CD14-positive monocyte (primary cell): ENCODE measurements around the gene SATB2. TPM values are rescaled to one million over a fixed set of nuclear protein-coding genes. Genes with fewer than 3 reads are reported as not detected.

Source experiments
- DNase-seq, 3 donors: peaks; one replicate each; pipeline ENCODE4 v3.0.0-alpha.2; 2011 to 2022
- H2AFZ ChIP-seq: 2 replicates; pipeline ENCODE4 v1.6.0; 2012; ENCODE audit warnings: mild to moderate bottlenecking, low read depth, low read length, inconsistent platforms; ENCODE audit not compliant: insufficient read depth, poor library complexity, severe bottlenecking
- H3K27ac ChIP-seq, 2 donors: 1 replicate in 1 of 2; 2 replicates in 1 of 2; pipeline ENCODE4 v1.5.1; 2012 to 2013; ENCODE audit warnings: low read length in 2 of 2, control low read depth in 1 of 2, inconsistent platforms in 1 of 2, low read depth in 1 of 2, mild to moderate bottlenecking in 1 of 2
- H3K27me3 ChIP-seq, 2 donors: one replicate each; pipeline versions ENCODE4 v1.6.0 to v1.6.1; 2011 to 2013; ENCODE audit warnings: low read length in 2 of 2; ENCODE audit not compliant: control insufficient read depth in 2 of 2, insufficient read depth in 2 of 2
- H3K36me3 ChIP-seq, 2 donors: replicated peaks in 1 of 2; 1 replicate in 1 of 2; 2 replicates in 1 of 2; pipeline versions ENCODE4 v1.5.1 to v1.6.1; 2012 to 2013; ENCODE audit warnings: low read length in 2 of 2, control low read depth in 1 of 2, inconsistent platforms in 1 of 2, mild to moderate bottlenecking in 1 of 2; ENCODE audit not compliant: insufficient read depth in 2 of 2, control insufficient read depth in 1 of 2
- H3K4me1 ChIP-seq, 2 donors: 1 replicate in 1 of 2; 2 replicates in 1 of 2; pipeline versions ENCODE4 v1.5.1 to v1.6.1; 2012 to 2013; ENCODE audit warnings: low read length in 2 of 2, control low read depth in 1 of 2, inconsistent platforms in 1 of 2, mild to moderate bottlenecking in 1 of 2, moderate library complexity in 1 of 2; ENCODE audit not compliant: insufficient read depth in 2 of 2, control insufficient read depth in 1 of 2
- H3K4me2 ChIP-seq: replicated peaks from 2 replicates; pipeline ENCODE3; 2012; ENCODE audit warnings: low read length, moderate library complexity, mild to moderate bottlenecking; ENCODE audit not compliant: poor library complexity, severe bottlenecking; ENCODE audit errors: extremely low read depth
- H3K4me3 ChIP-seq, 3 experiments: fragments of 200-600 bp in 1 of 3; sonication (generic) in 1 of 3; replicated peaks in 1 of 3; 1 replicate in 2 of 3; 2 replicates in 1 of 3; pipeline ENCODE4 v1.5.1; 2011 to 2013; ENCODE audit warnings: low read length in 3 of 3, mild to moderate bottlenecking in 3 of 3, control low read depth in 2 of 3, low read depth in 2 of 3, inconsistent platforms in 1 of 3, moderate library complexity in 1 of 3
- H3K79me2 ChIP-seq: 2 replicates; pipeline ENCODE4 v1.6.0; 2012; ENCODE audit warnings: mild to moderate bottlenecking, control low read depth, inconsistent platforms, low read length, moderate library complexity; ENCODE audit not compliant: insufficient read depth
- H3K9ac ChIP-seq: 2 replicates; pipeline ENCODE4 v1.6.0; 2017; ENCODE audit warnings: low read length, mild to moderate bottlenecking; ENCODE audit not compliant: insufficient read depth, poor library complexity, severe bottlenecking
- H3K9me3 ChIP-seq, 2 donors: replicated peaks in 1 of 2; 1 replicate in 1 of 2; 2 replicates in 1 of 2; pipeline versions ENCODE4 v1.5.1 to v1.6.1; 2012 to 2013; ENCODE audit warnings: low read length in 2 of 2, control low read depth in 1 of 2; ENCODE audit not compliant: control insufficient read depth in 1 of 2, insufficient read depth in 1 of 2
- H4K20me1 ChIP-seq: 2 replicates; pipeline ENCODE4 v1.6.0; 2012; ENCODE audit warnings: mild to moderate bottlenecking, low read length, control low read depth, moderate library complexity; ENCODE audit not compliant: insufficient read depth
- H3K27ac Mint-ChIP-seq, 7 donors: one replicate each; pipeline ENCODE4 v1.8.0; 2020; ENCODE audit warnings: mild to moderate bottlenecking in 7 of 7, mixed read lengths in 7 of 7, moderate library complexity in 6 of 7, inconsistent platforms in 2 of 7
- H3K27me3 Mint-ChIP-seq, 3 donors: one replicate each; pipeline ENCODE4 v1.8.0; 2021 to 2022; ENCODE audit warnings: low read depth in 3 of 3, mild to moderate bottlenecking in 3 of 3, mixed read lengths in 3 of 3, moderate library complexity in 3 of 3, inconsistent platforms in 1 of 3
- H3K36me3 Mint-ChIP-seq, 2 donors: one replicate each; pipeline ENCODE4 v1.8.0; 2020; ENCODE audit warnings: mixed read lengths in 2 of 2, inconsistent platforms in 1 of 2, mild to moderate bottlenecking in 1 of 2
- H3K4me1 Mint-ChIP-seq: one replicate; pipeline ENCODE4 v1.8.0; 2020; ENCODE audit warnings: mild to moderate bottlenecking, mixed read lengths
- H3K4me3 Mint-ChIP-seq, 2 donors: one replicate each; pipeline ENCODE4 v1.8.0; 2020; ENCODE audit warnings: mild to moderate bottlenecking in 2 of 2, mixed read lengths in 2 of 2, moderate library complexity in 1 of 2
- H3K9me3 Mint-ChIP-seq, 7 donors: one replicate each; pipeline ENCODE4 v1.8.0; 2020 to 2022; ENCODE audit warnings: mixed read lengths in 7 of 7, mild to moderate bottlenecking in 6 of 7, moderate library complexity in 6 of 7, inconsistent platforms in 2 of 7
- CTCF ChIP-seq: fragments of 200-600 bp; IDR thresholded peaks from one replicate; pipeline ENCODE4 v1.8.0; 2022; ENCODE audit warnings: antibody characterized with exemption, mild to moderate bottlenecking
- WGBS: methylation state at CpG from one replicate; pipeline ENCODE4 v1.1.5; 2013; ENCODE audit warnings: missing lambda C conversion rate; ENCODE audit not compliant: insufficient coverage; 5-methylcytosine and 5-hydroxymethylcytosine counted together
- intact Hi-C, 2 donors: fragments of 100-400 bp; cut with micrococcal nuclease; formaldehyde crosslinking; loops; one replicate each; pipeline versions ENCODE4 v1.15.0 to v1.15.1; 2023
- polyA plus RNA-seq, 3 donors: library from polyadenylated mRNA; depleted of rRNA in 1 of 3; unstranded in 2 of 3; stranded (reverse) in 1 of 3; fragments of 300-500 nt in 2 of 3; fragments of >200 nt in 1 of 3; fragmentation: Illumina TruSeq in 2 of 3; gene quantifications; 1 replicate in 2 of 3; 2 replicates in 1 of 3; pipeline ENCODE4 v1.2.3, GENCODE V29; 2012 to 2021

Gene SATB2
- polyA plus RNA-seq, 3 donors = 0.13 to 0.69 (median 0.14) TPM

DNA sequence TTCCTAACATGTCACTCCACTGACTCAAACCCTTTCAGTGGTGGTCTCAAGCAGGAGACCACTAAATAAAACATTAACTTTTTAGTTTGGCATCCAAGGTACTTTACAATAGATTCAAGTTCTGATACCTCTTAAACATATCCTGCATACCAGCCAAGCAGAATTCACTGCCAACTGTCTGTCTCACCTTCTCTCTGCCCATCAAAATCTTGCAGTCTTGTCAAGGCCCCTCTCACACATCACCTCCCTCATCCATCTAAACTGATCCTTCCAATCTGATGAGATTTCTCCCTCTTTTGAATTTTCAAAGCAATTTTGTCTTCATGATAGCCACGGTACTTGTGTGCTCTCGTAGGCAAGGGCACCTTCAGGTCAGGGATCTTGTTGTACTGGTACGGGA lies 43.7 kb downstream of the SATB2 start:
- H3K27ac Mint-ChIP-seq = no peak overlapping the region
- Histone ChIP-seq H3K27me3 (no peaks in the 10 kb centered on the region), H3K27ac (no peak overlapping the region), H4K20me1 (no peaks in the 10 kb centered on the region), H2AFZ (no peak overlapping the region), H3K79me2 (no peaks in the 10 kb centered on the region), H3K9ac (no peak overlapping the region), H3K9me3 (no peaks in the 10 kb centered on the region), H3K4me2 (no peak overlapping the region), H3K4me1 (no peaks in the 10 kb centered on the region), H3K36me3 (no peaks in the 10 kb centered on the region), H3K4me3 (no peak overlapping the region)
- intact Hi-C loops = no loop called here
- H3K4me1 Mint-ChIP-seq = no peaks in the 10 kb centered on the region
- WGBS = no CpG with 5 or more reads among the region's 3 CpGs
- DNase-seq = no peak
- no peaks in the 10 kb centered on the region for H3K36me3 Mint-ChIP-seq
- no peaks in the 10 kb centered on the region for H3K9me3 Mint-ChIP-seq
- no peak for TF ChIP-seq CTCF
- peaks cover 3 to 7% (median 4%) of the 10 kb centered on the region in 3 donors for H3K27me3 Mint-ChIP-seq
- H3K4me3 Mint-ChIP-seq = no peak overlapping the region

GRCh38 chr2:199409759-199410529 lies 47.8 kb downstream of the SATB2 start:
- no peak overlapping the region for H3K27ac Mint-ChIP-seq
- intact Hi-C loops = no loop called here

More at GRCh38 chr2:199409759-199410529, 47.8 kb downstream of the SATB2 start:
- no peaks in the 10 kb centered on the region for H3K79me2 ChIP-seq
- no peak for DNase-seq
- no peaks in the 10 kb centered on the region for H3K36me3 ChIP-seq
- no peak overlapping the region for H3K9ac ChIP-seq
- H3K4me2 ChIP-seq = no peak overlapping the region
- H3K27ac ChIP-seq = no peak overlapping the region
- Mint-ChIP-seq H3K36me3 (no peaks in the 10 kb centered on the region), H3K27me3 (peaks cover 3 to 7% (median 4%) of the 10 kb centered on the region in 3 donors), H3K4me1 (no peaks in the 10 kb centered on the region), H3K4me3 (no peak overlapping the region), H3K9me3 (no peaks in the 10 kb centered on the region)
- H3K4me1 ChIP-seq = no peaks in the 10 kb centered on the region
- 83% methylated on average over 1 of the region's 4 CpGs for whole genome bisulfite sequencing
- H2AFZ ChIP-seq = no peak overlapping the region
- H3K4me3 ChIP-seq = no peak overlapping the region
- H4K20me1 ChIP-seq = no peaks in the 10 kb centered on the region
- TF ChIP-seq CTCF = no peak
- no peaks in the 10 kb centered on the region for H3K9me3 ChIP-seq
- peaks cover 0 to 3% of the 10 kb centered on the region in 2 donors for H3K27me3 ChIP-seq
